ENCODE results near the gene TM4SF1. TPM values are rescaled to one million over a fixed set of nuclear protein-coding genes. Genes with fewer than 3 reads are reported as not detected.
A peak's percentile ranks its signal among the peaks of the same experiment; 100 is the strongest.

TM4SF1 gene, protein sequence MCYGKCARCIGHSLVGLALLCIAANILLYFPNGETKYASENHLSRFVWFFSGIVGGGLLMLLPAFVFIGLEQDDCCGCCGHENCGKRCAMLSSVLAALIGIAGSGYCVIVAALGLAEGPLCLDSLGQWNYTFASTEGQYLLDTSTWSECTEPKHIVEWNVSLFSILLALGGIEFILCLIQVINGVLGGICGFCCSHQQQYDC
- polyA plus RNA-seq (2013, experiment 1 of 2; ENCODE audit: insufficient read length): 4.3 TPM
- polyA plus RNA-seq (2013, experiment 2 of 2; ENCODE audit: insufficient read length): 4.6 TPM

DNA sequence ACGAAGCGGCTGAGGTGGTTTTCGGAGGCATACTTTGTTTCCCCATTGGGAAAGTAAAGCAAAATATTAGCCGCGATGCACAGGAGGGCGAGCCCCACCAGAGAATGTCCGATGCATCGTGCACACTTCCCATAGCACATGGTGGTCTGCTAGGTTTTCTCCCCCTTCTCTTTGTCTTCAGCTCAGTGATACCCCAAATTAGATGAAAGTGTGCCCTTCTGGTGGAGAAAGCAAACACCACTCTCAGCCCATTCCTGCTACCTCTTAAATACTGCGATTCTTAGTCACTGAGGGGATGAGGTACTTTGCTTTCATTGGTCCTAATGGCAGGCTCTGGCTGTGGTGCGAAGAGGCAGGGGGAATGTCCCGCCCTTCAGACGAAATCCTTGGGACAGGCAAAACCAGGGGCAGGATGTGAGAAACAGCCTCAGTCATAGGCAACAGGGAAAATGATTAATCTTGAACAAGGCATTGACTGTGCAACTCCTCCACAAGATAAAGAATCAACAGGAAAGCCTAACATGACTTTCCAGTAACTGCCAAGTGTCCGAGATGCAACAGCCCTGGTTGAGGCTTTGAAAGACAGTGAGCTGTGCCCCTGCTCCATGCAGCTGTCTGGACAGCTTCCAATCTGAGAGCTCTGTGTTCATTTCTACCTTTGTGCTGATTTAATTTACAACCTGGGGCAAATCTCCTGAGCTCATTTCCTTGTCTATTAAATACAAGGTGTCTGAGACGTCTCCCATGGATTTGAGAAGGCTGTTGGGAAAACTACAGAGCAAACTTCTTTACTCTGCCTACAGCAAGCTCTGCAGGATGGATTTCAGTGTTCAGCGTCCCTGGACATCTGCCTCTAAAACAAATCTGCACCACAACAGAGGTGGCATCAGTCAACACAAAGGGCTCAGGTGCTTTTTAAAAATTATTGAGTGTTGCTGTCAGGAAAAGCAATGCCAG is at the start of gene TM4SF1:
Gene TM4SF1 (minus strand): TSS at position 242 of the 957 bp plus-strand sequence. CDS start 102 bp downstream, at position 140.
- peak; percentile 81 for DNase-seq

DNA sequence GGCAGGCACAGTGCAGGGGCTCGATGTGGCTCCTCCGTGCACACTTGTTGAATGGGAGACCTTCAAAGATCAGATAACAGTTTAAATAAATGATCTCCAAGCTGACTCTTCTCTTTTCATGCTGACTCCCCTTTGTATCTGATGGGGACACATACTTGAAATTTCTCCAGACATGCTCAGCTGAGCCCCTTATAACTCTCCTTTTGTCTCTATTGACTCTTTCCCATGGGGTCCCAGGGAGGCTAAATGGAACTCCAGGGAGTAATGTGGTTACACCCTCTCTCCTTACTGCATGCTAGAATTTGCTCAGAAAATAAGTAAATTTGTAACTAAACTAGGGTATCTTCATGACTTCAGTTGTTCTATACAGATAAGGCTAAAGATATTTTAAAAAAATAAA is 48.9 kb upstream of the TM4SF1 start:
- no peak for DNase-seq

DNA sequence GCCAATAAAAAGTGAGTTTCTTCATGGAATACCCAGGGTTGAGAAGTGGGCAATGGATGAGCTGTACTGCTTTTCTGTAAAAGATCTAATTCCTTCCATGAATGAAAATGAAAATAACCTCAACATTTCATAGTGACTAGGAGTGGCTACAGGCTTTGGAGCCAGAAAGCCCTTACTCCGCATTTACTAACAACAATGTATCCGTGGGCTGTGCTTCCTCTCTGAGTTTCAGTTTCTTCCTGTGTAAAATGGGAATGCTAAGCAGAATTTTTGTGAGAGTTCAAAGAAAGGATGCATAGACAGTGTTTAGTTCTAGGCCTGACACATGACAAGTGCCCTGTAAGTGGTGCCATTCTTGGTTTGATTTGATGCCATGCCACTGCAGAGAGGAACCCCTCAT is 47.5 kb upstream of the TM4SF1 start:
- no peak for DNase-seq

DNA sequence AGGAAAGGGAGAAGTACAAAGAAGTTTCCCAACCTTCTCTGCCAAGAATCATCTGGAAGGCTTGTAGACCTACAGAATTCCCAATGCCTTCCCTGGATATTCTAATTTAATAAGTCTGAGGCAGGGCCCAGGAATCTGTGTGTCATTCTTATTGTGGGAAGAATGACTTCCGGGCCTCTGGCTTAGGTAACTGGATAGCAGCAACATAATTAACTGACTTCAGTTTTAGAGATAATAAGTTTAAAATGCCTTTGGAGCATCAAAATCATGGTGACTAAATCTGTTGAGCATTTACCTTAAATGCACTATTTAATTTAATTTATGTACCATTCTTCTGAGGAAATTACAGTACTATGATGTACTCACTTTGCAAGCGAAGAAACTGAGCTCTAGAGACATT is 44.3 kb upstream of the TM4SF1 start:
- no peak for DNase-seq

DNA sequence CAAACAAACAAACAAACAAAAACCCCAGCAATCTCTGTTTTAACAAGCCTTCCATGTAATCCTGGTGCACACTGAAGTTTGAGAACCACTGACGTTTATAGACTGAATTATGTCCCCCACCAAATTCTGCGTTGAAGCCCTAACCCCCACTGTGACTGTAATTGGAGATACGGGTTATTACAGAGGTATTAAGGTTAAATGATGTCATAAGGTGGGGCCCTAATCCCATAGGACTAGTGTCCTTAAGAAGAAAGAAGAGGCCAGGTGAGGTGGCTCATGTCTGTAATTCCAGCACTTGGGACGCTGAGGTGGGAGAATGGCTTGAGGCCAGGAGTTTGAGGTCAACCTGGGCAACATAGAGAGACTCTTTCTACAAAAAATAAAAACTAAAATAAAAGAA is 42.4 kb upstream of the TM4SF1 start:
- DNase-seq: no peak

DNA sequence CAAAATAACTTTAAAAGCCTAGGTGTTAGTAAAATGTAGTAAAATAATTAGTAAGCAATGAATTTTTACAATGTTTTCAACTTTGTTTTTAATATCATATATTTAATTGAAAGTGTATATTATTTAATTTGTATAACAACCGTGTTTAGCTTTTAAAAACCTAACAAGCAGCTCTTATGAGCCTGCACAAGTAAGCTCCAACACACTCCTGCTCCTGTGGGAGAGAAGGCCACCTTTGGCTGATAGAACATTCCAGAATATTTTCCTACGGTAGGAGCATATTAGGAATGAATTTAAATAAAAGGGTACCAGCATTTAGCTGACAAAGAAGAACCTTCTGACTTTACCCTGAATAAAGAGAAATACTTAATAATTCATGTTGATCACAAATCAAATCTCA is 40.3 kb upstream of the TM4SF1 start:
- no peak for DNase-seq

DNA sequence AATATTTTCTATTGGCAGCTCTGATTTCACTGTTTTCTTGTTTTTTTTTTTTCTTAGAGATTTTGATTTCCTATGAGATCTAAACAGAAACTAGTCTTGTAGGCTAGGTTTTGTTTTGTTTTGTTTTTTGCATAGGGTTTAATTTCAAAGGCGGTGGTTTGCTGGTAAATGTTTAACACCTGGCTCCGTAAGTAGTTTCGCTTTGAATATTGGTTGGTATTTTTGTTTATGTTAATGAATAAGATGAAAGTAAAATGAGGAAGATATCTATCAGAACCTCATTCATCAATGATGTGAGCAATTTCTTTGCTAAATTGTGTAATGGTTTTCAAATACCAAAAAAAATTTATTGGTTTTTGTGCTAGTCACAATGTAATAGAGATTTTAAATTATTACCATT is 39.7 kb upstream of the TM4SF1 start:
- no peak for DNase-seq

DNA sequence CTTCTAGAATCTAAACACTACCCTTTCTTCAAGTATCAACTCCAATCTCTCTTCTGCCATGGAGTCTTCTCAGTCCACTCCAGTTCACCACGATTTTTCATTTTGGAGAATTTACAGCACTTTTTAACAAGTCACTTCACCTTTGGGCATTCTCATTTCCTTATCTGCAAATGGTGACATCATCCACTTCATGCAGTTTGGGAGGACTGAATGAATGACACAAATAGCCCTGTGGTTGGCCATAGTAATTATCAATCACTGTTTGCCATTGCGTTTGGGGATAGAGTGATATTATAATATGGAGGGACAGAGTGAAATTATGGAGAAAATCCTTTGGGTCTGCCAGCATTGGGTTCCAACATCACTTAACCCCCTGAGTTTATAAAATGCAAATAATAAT is 38.0 kb upstream of the TM4SF1 start:
- no peak for DNase-seq

DNA sequence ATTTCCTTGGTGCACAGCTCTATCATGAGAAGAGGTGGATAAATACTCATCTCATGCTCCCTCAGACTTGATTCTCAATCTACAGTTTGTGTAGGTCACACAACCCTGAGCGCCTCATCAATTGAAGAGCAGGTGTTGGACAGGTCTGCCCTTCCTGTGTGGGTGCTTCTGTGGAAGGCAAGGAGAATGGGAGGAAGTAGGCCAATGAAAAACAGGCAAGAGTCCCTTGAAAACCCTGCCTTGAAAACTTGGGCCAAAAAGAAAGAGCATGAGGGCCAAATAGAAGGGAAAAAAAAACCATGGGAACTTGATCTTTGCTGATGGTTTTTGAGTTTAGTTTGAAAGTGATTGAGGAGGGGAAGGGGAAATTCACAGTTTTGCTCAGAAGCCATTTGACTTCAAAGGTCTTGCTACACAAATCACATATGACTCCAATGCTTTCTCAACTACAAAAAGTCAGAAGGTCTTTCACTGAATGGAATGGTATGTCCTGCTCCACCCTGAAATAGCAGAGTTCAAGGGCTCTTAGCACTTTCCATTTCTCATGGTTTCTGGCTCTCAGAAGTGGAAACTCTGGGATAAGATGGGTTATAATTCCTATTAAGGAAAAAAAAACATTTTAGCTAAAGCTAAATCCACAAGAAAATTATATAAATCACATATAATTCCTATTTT is 37.2 kb upstream of the TM4SF1 start:
- DNase-seq: no peak

DNA sequence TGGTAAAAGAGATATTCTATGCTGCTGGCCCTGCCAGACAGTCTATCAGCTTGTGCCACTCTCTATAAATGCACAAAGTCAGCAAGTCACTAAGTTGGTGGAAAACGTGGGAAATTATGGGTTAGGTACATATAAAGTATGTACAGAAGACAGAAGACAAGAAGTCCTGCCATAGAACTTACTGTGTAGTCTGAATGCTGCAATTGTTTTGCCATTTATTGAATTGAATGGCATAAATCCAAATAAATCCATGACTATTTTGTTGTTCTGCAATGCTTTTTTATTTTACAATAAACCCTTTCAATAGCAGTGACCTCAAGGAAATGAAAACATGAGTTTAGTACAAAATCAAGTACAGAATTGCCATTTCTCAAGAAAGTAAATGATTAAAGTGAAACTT is 34.1 kb upstream of the TM4SF1 start:
- DNase-seq: no peak

DNA sequence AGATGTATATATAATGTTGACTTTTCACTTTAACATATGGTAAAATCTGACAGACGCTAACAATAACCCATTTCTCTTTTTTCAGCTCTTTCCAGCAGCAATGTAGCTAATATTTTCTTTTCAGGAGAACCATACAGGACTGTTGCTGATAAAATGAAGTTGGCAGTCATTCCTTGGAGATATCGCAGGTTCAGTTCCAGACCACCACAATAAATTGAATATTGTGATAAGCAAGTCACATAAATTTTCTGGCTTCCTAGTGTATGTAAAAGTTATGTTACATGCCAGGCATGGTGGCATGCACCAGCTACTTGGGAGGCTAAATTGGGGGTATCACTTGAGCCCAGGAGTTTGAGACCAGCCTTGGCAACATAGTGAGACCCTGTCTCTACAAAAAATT is 31.9 kb upstream of the TM4SF1 start:
- DNase-seq: no peak

DNA sequence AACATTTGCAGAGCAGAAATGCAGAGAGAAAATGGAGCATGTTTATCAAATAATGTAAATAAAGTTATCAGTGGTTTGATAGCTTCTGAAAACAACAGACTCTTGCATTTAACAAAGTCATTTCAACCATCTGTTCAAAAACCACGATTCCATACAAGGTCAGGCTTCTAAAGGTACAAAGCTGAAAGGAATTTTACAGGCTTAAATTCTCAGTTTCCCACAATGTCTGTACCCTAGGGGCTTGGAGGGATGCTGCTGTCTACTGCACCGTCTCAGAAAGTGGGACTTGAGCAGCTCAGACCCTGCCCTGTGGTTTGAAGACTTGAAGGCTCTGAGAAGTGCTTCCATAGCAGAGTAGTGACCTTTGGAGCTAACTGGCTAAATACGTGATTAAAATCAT is 30.4 kb upstream of the TM4SF1 start:
- peak; percentile 19 for DNase-seq

DNA sequence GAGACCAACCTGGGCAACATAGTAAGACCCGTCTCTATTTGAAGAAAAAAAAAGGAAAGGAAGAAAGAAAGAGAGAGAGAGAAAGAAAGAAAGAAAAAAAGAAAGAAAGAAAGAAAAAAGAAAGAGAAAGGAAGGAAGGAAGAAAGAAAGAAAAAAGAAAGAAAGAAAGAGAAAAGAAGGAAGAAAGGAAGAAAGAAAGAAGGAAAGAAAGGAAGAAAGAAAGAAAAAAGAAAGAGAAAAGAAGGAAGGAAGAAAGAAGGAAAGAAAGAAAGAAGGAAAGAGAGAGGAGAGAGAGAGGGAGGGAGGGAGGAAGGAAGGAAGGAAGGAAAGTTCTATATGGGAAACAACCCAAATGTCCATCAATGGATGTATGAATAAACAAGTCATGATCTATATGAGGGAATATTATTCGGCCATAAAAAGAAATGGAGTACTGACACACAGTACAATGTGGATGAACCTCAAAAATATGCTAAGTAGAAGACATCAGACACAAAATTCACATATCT is 28.8 kb upstream of the TM4SF1 start:
- no peak for DNase-seq

DNA sequence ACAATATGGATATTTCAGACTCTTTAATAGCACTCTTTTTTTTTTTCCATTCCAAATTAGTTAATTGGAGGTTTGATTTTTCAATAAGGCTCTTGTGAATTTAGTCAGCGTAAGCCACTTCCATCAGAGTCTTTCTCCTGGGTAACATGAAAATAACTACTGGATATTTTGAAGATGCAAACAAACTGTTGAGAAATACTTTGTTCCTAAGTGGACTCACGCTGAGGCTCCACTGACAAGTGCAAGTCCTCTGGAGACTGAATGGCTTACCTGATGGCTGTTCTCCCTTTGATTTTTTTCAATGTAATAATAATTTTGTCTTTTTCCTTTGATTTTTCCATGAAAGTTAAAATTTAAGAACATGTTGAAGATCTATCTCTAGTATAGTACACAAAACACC is 26.0 kb upstream of the TM4SF1 start:
- DNase-seq: no peak

DNA sequence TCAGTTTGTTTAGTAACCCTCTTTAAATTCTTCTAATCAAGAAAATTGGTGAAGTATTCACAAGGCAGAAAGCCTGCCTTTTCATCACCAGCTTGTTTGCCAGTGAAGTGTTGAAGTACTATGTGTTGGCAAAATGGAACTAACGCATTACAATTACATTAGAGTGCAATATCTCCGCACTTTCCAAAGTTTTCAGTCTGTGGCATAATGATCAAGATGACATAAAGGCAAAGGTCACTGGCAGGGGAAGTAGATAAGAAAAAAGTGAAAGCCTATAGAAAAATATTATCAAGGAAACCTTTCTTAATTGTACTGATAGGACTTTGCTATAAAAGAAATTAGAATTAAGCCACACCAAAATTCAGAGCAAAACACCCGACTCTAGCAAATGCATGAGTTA is 25.0 kb upstream of the TM4SF1 start:
- DNase-seq: no peak

DNA sequence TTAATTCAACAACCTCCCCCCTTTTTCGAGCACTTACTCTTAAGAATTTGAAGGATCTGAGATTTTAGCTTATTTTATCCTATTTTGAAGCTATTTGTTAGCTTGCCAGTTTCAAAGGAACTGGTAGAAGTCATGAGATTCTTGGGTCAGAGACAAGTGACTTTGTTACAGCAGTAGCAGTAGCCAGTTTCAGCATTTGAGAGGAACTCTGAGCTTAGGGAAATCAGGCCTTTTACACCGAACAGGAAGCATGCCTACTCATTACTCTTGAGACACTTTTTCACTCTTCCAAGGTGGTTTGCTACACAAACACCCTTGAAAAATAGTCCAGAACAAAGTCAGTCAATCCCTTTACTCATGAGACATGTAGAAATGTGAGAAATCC is 24.5 kb upstream of the TM4SF1 start:
- no peak for DNase-seq

DNA sequence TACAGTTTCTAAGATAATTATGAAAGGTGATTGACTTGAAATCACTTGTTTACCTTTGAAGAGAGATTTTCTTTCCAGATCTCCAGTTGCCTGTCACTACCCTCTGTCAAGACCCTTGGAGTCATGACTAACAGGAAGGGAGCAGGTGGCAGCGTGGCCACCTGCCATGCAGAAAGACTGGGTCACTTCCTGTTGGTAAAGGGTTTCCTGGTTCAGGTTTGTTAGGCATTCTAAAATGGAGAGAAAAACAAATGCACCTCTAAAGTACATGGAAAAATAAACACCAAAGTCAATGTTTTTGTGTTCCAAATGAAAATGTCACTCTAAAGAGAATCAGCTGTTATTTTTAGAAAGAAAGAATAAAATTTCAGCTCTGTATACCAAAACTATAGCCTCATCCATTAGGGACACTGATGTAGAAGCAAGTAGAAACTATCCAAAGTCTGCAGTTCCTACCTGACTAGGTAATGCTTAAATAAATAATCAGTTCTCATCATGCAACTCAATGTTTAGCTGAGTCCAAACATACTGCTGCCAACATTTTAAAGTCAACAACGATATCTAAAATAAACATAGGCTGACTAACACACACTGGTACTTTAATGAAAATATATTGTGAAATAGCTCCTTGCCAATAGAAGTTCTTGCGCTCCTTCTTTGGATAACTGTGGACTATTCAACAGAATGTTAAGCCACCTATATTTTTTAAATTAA is 23.9 kb upstream of the TM4SF1 start:
- DNase-seq: no peak

DNA sequence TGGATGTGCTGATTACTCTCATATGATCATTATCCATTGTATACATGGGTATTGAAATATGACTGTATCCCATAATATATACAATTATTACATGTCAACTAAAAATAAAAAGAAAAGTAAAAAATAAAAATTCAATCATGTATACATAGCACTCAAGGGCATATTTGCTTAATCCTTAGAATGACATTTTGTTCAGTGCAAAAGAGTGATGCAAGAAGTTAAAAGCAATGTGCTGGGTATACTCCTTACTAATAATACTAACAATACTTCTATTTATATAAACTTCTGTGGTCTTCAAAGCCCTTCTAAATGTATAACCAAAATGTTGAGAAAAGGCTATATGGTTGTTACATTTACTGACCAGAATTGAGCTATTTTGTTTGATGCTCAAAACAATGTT is 23.2 kb upstream of the TM4SF1 start:
- DNase-seq: no peak

DNA sequence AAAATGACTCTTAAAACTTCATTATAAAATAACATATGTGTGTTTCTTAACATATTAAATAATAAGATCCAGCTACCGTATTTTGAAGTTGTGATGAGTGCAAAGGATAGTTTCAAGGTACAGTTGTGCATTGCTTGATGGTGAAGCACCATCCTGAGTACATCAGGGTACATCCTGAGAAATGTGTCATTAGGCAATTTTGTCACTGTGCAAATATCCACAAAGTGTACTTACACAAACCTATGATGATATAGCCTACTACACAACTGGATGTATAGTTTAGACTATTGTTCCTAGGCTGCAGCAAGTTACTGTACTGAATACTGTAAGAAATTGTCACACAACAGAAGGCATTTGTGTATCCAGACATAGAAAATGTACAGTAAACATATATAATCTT is 20.8 kb upstream of the TM4SF1 start:
- no peak for DNase-seq

DNA sequence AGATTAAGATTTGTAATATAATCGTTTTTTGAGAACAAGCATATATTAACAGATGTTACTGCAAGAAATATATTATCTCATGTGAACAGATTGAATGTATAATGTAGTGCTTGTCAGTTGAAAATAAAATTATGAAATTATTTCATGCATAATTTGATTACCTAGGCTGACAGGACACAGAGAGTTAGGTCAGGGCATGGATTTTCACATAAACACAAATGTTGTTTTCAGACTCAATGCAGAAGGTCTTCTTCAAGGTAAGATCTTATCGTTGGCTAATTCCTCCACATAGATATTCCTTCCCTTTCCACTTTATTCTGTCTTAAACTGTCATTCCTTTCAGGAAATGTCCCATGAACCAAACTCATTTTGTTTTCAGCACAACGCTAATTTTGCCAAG is 20.1 kb upstream of the TM4SF1 start:
- DNase-seq: no peak

DNA sequence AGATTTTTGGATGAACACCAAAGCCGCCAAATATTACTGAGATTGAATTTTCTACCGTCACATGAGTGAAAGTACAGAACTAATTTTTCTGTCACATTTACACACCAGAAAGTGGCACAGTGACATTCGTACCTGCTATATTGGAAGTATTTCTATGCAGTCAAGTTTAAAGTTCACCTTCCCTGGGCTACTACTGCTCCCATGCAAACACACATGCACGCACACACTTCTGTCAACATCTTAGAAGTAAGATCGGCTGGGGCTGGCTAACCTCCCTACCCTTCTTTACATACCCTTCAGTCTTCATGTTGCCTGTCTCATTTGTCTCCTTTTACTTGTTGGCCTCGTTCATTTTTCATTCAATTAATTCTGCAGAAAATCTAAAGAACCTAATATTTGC is 19.0 kb upstream of the TM4SF1 start:
- DNase-seq: no peak
